PC-9 (cell line): ENCODE results near the gene DOCK1. TPM values are rescaled to one million over a fixed set of nuclear protein-coding genes. Genes with fewer than 3 reads are reported as not detected.

Experiments
- BruUV-seq: library from RNA; stranded (reverse); fragments of 400-500 nt; replicated peaks from 2 replicates; lab custom pipeline; 2021; lab: Mats Ljungman, UMichigan
- CTCF ChIA-PET: fragments of 300-600 bp; sonication (Branson Sonifier 250); formaldehyde crosslinking; loops from one replicate; lab custom pipeline; 2022; ENCODE audit warnings: antibody characterized with exemption; lab: Charles Lee
- POLR2A ChIA-PET: fragments of 300-600 bp; sonication (Branson Sonifier 250); formaldehyde crosslinking; loops from one replicate; lab custom pipeline; 2022; ENCODE audit warnings: antibody characterized with exemption; ENCODE audit not compliant: unreplicated experiment; lab: Charles Lee
- DNase-seq, 2 experiments: peaks; one replicate each; pipeline versions ENCODE4 v3.0.0 to v3.0.0-alpha.2; 2015 to 2022; ENCODE audit warnings: mixed read lengths in 1 of 2
- H2AFZ ChIP-seq: fragments of 200-600 bp; sonication (generic); 2 replicates; pipeline ENCODE4 v1.8.1; 2017; ENCODE audit warnings: antibody characterized with exemption
- H3F3A ChIP-seq: fragments of 200-600 bp; sonication (generic); 2 replicates; pipeline ENCODE4 v1.8.1; 2017; ENCODE audit warnings: antibody characterized with exemption, mild to moderate bottlenecking, low read depth; ENCODE audit not compliant: insufficient read depth
- H3K27ac ChIP-seq: fragments of 200-600 bp; sonication (generic); 2 replicates; pipeline ENCODE4 v1.6.1; 2016; ENCODE audit warnings: mixed run types
- H3K27me3 ChIP-seq: fragments of 200-600 bp; sonication (generic); 2 replicates; pipeline ENCODE4 v1.6.1; 2016; ENCODE audit warnings: low read depth, mixed run types; ENCODE audit not compliant: insufficient read depth
- H3K36me3 ChIP-seq: fragments of 200-600 bp; sonication (generic); 2 replicates; pipeline ENCODE4 v1.6.1; 2016; ENCODE audit warnings: low read depth, mixed run types
- H3K4me1 ChIP-seq: fragments of 200-600 bp; sonication (generic); replicated peaks from 2 replicates; pipeline ENCODE4 v1.6.1; 2016; ENCODE audit warnings: mixed run types; ENCODE audit not compliant: insufficient read depth
- H3K4me2 ChIP-seq: fragments of 200-600 bp; sonication (generic); 2 replicates; pipeline ENCODE4 v1.6.1; 2017; ENCODE audit warnings: mixed run types
- H3K4me3 ChIP-seq: fragments of 200-600 bp; sonication (generic); 2 replicates; pipeline ENCODE4 v1.6.1; 2016; ENCODE audit warnings: mixed run types
- H3K79me2 ChIP-seq: fragments of 200-600 bp; sonication (generic); 2 replicates; pipeline ENCODE4 v1.6.1; 2017; ENCODE audit warnings: low read depth, mixed run types
- H3K9me2 ChIP-seq: fragments of 200-600 bp; sonication (generic); 2 replicates; pipeline ENCODE4 v1.8.1; 2017; ENCODE audit warnings: mild to moderate bottlenecking; ENCODE audit not compliant: insufficient read depth
- H3K9me3 ChIP-seq: fragments of 200-600 bp; sonication (generic); 2 replicates; pipeline ENCODE4 v1.8.1; 2016; ENCODE audit warnings: low read depth; ENCODE audit not compliant: insufficient read depth
- H4K20me1 ChIP-seq: fragments of 200-600 bp; sonication (generic); 2 replicates; pipeline ENCODE4 v1.8.1; 2017; ENCODE audit not compliant: insufficient read depth
- EZH2 ChIP-seq: fragments of 200-600 bp; sonication (generic); IDR thresholded peaks from 2 replicates; pipeline ENCODE4 v1.8.0; 2017; ENCODE audit warnings: antibody characterized with exemption, low read depth
- intact Hi-C: fragments of 100-400 bp; cut with micrococcal nuclease; formaldehyde crosslinking; loops from one replicate; pipeline ENCODE4 v1.10.0; 2022; ENCODE audit not compliant: unreplicated experiment
- total RNA-seq: library from RNA; stranded (reverse); gene quantifications from 2 replicates; pipeline ENCODE4 v1.2.3, GENCODE V29; 2021
- TF ChIP-seq, protein P1 (sequence below): fragments of 200-600 bp; sonication (generic); conservative IDR thresholded peaks from 2 replicates; pipeline ENCODE4 v1.6.1; 2017; ENCODE audit warnings: mixed run types, antibody characterized with exemption, mild to moderate bottlenecking, moderate library complexity

Gene DOCK1
- total RNA-seq, 1 experiment from 2014 or later, result 24.8 TPM

DNA sequence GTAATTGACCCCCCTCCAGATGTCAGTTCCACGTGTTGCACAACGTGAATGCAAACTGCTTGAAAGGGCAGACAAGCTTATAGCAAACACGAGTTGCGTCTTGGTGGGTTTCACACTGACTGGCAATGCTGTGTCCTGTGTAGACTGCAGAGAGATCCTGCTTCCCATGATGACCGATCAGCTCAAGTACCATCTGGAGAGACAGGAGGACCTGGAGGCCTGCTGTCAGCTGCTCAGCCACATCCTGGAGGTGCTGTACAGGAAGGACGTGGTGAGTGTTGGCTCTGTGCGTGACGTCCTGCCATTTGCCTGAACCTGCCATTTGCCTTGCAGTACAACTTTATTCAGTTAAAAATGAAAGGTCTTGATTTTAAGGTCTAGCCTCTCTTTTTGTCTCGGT, 220.1 kb downstream of the DOCK1 start:
- H3K27me3 ChIP-seq, result no peaks in the 10 kb centered on the region
- H3K36me3 ChIP-seq, result no peaks in the 10 kb centered on the region
- H3K4me2 ChIP-seq, result no peak overlapping the region
- H3K4me1 ChIP-seq, result no peaks in the 10 kb centered on the region
- no peaks in the 10 kb centered on the region for H4K20me1 ChIP-seq
- H2AFZ ChIP-seq, result no peak overlapping the region
- ChIA-PET POLR2A (no interaction called here), CTCF (no interaction called here)
- intact Hi-C loops, result no loop called here
- H3F3A ChIP-seq, result no peaks in the 10 kb centered on the region
- no peak overlapping the region for H3K27ac ChIP-seq
- DNase-seq, result no peak
- BruUV-seq, result no TSS peak
- no peaks in the 10 kb centered on the region for H3K9me2 ChIP-seq
- no peaks in the 10 kb centered on the region for H3K79me2 ChIP-seq
- H3K4me3 ChIP-seq, result no peak overlapping the region
- H3K9me3 ChIP-seq, result no peaks in the 10 kb centered on the region
- TF ChIP-seq, protein P1, sequence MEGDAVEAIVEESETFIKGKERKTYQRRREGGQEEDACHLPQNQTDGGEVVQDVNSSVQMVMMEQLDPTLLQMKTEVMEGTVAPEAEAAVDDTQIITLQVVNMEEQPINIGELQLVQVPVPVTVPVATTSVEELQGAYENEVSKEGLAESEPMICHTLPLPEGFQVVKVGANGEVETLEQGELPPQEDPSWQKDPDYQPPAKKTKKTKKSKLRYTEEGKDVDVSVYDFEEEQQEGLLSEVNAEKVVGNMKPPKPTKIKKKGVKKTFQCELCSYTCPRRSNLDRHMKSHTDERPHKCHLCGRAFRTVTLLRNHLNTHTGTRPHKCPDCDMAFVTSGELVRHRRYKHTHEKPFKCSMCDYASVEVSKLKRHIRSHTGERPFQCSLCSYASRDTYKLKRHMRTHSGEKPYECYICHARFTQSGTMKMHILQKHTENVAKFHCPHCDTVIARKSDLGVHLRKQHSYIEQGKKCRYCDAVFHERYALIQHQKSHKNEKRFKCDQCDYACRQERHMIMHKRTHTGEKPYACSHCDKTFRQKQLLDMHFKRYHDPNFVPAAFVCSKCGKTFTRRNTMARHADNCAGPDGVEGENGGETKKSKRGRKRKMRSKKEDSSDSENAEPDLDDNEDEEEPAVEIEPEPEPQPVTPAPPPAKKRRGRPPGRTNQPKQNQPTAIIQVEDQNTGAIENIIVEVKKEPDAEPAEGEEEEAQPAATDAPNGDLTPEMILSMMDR, result no peak
- no peak for TF ChIP-seq EZH2

DNA sequence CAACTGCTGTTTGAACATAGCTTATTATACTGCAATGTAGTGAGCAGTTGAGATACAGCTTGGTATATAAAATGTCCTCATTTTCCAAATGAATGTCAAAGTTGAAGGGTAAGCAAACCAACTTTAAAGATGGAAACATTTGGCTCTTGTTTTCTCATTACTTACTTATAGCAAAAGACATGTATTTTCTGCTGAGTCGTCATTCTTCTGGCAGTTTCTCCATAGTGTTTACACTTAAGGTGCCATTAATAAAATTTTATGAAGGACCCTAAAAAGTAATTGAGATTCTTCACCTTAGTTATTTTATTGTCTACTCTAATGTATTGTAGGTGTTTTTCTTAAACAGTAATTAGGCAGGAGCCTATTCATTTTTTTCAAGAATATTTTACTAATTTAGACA, 222.6 kb downstream of the DOCK1 start:
- H3K4me2 ChIP-seq, result no peak overlapping the region
- H3K27me3 ChIP-seq, result no peaks in the 10 kb centered on the region
- no peaks in the 10 kb centered on the region for H3K9me3 ChIP-seq
- CTCF ChIA-PET, result no interaction called here
- no peaks in the 10 kb centered on the region for H4K20me1 ChIP-seq
- DNase-seq, result no peak
- no peaks in the 10 kb centered on the region for H3K4me1 ChIP-seq
- H3K27ac ChIP-seq, result no peak overlapping the region
- H3K79me2 ChIP-seq, result no peaks in the 10 kb centered on the region
- H3K36me3 ChIP-seq, result no peaks in the 10 kb centered on the region
- no peaks in the 10 kb centered on the region for H3F3A ChIP-seq
- no peak overlapping the region for H3K4me3 ChIP-seq
- BruUV-seq, result no TSS peak
- TF ChIP-seq, protein P1, result no peak
- TF ChIP-seq EZH2, result no peak
- H2AFZ ChIP-seq, result no peak overlapping the region
- no peaks in the 10 kb centered on the region for H3K9me2 ChIP-seq
- POLR2A ChIA-PET, result no interaction called here
- intact Hi-C loops, result no loop called here

DNA sequence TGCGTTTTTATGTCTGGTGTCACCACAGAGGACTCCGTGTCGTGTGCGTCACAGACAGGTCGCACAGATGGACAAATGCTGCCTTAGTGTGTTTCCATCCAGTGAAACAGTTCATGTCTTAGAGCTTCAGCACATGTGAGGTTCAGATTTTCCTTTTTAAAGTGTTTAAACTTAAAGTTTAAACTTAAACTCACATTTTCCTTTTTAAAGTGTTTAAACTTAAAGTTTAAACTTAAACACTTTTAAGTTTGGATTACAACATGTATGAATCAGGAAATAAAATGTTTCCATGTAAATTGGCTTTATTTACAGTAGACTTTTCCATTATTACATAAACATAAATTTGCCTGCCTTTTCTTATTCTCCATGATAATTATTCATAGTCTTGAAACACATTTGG, 223.9 kb downstream of the DOCK1 start:
- H2AFZ ChIP-seq, result no peak overlapping the region
- no peak overlapping the region for H3K4me2 ChIP-seq
- ChIA-PET CTCF (no interaction called here), POLR2A (no interaction called here)
- H3K9me3 ChIP-seq, result no peaks in the 10 kb centered on the region
- intact Hi-C loops, result no loop called here
- H3K4me1 ChIP-seq, result no peaks in the 10 kb centered on the region
- no peak overlapping the region for H3K4me3 ChIP-seq
- TF ChIP-seq, protein P1, result no peak
- no peak for TF ChIP-seq EZH2
- no peak overlapping the region for H3K27ac ChIP-seq
- no peaks in the 10 kb centered on the region for H3K27me3 ChIP-seq
- H3K79me2 ChIP-seq, result no peaks in the 10 kb centered on the region
- no peaks in the 10 kb centered on the region for H4K20me1 ChIP-seq
- no TSS peak for BruUV-seq
- DNase-seq, result no peak
- H3K36me3 ChIP-seq, result no peaks in the 10 kb centered on the region
- H3F3A ChIP-seq, result no peaks in the 10 kb centered on the region
- no peaks in the 10 kb centered on the region for H3K9me2 ChIP-seq
